Stimulated activated CD8-positive, alpha-beta memory T cell treated with anti-CD3 and anti-CD28 coated beads, Interleukin-12 subunit alpha, Interleukin-12 subunit beta, amount 100 ng/mL, for 4 hours (primary cell): ENCODE measurements around the gene GPC3.
"Not testable (repeated sequence)": the region's sequence is repeated elsewhere in the genome, so short reads cannot be mapped to it uniquely, and the experiment has no call there.

ENCODE experiments used
- DNase-seq: peaks from one replicate; pipeline ENCODE4 v3.0.0-alpha.2; 2020; ENCODE audit warnings: low read depth

The GPC3 gene

DNA sequence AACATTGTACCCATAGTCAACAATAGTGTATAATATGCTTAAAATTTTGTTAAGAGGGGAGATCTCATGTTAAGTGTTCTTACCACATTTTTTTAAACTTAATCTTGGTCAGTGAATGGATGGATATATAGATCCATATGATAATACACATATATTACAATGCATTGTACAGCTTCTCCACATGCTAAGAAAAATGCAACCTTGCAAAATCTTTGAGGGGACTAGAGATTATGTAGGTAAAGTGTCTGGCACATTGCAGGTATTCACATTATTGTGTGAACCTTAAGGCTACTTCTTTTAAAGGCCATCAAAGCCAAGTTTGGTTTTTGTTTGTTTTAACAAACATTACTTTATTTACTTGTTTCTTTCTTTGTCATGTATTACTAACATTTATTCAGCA, 10.4 kb upstream of the GPC3 start:
- no peak for DNase-seq

DNA sequence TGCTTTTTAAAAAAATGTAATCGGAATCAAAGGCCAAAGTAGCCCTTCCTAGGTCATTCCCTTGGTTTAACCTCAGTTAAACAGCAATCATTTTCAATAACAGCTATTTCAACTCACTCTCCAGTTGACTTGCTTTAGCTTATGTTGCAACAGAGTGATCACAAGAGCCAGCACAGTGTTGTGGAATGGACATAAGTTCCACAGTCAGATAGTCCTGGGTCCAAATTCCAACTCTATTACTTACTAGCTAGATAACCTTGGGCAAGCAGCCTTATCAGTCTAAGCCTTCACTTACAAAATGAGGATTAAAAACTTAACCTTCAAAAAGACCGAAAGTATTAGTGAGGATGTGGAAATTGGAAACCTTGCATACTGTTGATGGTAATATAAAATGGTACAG, 9.2 kb upstream of the GPC3 start:
- no peak for DNase-seq

DNA sequence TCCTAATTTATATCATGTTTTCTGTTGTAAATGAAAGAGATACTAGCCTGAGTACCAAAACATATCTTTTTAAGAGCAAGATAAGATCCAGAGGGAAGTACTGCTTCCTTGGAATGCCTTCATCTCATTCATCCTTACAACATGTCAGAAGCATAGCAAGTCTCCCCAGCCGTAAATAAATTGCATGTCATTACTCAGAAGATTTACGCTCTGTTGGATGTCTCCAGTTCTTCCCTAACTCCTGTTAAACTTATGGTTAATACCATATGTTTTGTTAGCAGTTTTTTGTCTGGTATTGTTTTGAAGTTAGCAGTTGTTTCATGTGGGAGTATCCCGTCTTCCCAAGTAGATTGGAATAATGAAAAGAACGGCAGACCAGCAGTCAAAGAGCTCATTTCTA, 7.5 kb upstream of the GPC3 start:
- DNase-seq: no peak

DNA sequence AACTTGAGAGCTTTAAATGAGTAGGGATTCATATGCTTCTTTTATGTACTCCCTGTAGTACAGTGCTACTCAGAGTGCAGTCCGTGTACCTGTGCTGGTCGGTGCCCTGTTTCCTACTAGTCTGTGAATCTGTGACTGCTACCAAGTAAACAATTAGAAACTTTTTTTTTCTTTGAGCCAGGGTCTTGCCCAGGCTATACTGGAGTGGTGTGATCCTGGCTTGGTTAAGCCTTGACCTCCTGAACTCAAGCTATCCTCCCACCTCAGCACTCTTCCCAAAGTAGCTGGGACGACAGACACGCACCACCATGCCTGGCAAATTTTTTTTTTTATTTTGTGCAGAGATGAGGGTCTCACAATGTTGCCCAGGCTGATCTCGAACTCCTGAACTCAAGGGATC, 6.4 kb upstream of the GPC3 start:
- DNase-seq: no peak

DNA sequence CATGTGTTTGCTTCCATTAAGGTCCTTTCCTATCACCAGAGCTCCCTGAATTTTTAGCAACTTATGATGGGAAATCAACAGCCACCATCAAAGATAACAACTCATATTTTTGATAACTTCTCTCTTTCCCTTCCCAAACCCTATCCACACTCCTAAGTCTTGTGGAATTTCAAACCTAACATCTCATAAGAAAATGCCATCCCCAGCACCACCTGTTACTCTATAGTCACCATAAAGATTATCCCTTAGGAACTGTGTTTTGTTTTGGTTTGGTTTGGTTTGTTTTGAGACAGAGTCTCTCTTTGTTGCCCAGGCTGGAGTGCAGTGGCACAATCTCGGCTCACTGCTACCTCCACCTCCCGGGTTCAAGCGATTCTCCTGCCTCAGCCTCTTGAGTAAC, 5.7 kb upstream of the GPC3 start:
- not testable (repeated sequence) for DNase-seq

DNA sequence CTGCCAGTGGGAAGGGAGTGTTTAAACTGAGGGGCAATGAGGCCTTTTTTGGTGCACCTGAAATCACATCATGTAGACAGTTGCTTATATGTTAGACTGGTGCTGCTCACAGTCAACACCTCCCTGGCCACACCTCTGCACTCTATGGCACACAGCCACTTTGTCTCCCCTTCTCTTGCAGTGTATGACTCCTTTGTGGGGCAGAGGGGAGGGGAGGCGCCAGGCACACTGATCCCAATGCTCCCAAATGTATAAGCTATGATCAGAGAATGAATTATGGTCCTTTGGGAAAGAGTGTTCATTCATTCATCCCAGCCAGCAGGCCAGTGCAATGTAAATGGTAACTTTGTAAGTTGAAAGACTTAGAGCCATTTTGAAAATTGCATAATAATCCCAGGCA, 4.6 kb upstream of the GPC3 start:
- no peak for DNase-seq

DNA sequence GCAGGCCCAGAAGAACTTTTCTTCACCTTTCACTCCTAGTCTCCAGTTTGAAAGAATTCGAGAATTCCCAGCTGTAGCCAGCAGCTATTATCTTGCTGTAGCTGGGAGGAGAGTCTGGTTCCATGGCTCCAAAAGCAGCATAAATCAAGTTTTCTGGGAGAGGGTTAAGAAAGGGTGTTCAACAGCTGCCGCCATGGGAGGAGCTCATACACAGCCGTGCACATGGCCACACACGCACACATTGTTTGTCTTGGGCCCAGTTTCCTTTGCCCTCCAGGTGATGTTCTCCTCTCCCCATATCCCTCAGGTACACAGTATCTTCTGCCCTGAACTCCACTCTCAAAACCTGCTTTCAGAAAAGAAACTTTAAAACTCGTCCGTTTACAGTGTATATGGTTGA, 4.1 kb upstream of the GPC3 start:
- no peak for DNase-seq

DNA sequence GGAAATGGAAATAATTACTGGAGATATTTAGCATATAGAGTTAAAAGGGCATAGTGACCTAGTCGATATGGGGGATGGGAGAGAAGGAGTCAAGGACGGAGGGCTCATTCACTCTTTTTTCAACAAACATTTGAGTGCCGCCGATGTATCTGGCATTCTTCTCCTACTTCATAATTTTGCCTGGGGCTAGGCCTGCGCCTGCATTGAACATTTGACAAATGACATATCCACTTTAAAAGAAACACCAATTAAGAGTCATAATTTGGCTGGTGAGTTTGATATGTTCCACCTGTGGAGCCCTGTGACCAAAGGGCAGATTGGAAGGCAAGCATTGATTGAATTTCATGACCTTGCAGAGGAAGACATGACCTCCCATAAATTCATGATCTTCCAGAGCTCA, 2.6 kb upstream of the GPC3 start:
- DNase-seq: no peak

DNA sequence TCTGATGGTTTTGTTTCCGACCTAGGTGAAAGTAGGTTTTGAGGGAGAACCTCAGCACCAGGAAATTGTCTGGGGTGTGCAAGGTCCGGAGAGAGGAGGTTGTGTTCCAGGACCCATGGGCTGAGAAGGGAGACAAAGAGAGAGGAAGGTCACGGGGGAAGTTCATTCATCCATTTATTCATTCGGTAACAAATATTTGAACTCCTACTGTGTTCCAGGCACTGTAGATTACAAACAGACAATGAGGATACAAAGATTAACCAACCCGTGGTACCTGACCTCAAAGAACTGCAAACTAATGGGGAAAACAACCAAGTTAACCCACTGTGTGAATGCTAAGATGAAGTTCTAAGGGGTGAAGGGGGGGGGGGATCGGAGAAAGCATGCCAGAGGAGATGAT, 1.8 kb upstream of the GPC3 start:
- no peak for DNase-seq

DNA sequence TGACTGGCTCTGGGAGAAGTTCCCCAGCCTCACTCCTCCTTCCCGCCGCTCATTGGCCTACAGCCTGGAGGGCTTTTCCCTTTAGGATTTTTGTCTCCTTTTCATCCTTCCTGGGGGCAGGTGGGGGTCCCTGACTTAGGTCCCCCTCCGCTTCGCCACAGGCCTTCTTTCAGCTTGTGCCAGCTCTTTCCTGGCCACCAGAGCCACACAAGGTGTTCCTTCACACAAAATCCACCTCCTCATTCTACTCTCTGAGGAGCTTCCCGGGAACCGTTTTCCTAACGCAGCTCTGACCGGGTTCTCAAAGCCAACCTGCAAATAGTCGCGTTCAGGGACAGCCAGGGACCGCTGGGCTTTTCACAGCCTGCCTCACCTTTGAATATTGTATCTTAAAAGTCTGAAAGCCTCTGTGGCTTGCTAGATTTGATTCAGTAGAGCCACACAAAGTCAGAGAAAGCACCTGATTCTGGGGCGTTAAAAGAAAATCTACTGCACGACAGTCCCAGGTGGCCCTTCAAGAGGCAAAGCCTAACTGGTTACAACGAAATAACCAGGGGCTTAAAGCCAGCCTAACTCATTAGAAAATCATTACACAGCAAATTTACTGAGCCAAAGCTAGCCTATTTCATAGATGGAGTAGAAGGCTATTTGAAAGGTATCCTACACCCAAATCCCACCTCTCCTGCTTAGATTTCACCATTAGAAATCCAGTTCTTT, 731 bp upstream of the GPC3 start:
- no peak for DNase-seq

DNA sequence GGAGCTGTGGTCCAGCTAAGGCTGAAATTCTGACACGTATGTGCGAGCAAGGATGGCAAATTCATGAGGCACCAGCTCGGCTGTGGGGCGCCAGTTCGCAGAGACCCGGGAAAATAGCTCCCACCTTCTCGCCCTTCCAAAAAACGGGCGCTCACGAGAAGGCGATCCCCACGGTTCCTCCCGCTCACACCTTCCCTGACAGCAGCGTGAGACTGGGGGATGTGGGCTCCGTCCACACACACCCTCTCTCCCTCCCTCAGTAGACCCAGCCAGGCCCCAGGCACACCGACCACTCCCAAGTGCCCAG, 584 bp downstream of the GPC3 start:
- DNase-seq: no peak

DNA sequence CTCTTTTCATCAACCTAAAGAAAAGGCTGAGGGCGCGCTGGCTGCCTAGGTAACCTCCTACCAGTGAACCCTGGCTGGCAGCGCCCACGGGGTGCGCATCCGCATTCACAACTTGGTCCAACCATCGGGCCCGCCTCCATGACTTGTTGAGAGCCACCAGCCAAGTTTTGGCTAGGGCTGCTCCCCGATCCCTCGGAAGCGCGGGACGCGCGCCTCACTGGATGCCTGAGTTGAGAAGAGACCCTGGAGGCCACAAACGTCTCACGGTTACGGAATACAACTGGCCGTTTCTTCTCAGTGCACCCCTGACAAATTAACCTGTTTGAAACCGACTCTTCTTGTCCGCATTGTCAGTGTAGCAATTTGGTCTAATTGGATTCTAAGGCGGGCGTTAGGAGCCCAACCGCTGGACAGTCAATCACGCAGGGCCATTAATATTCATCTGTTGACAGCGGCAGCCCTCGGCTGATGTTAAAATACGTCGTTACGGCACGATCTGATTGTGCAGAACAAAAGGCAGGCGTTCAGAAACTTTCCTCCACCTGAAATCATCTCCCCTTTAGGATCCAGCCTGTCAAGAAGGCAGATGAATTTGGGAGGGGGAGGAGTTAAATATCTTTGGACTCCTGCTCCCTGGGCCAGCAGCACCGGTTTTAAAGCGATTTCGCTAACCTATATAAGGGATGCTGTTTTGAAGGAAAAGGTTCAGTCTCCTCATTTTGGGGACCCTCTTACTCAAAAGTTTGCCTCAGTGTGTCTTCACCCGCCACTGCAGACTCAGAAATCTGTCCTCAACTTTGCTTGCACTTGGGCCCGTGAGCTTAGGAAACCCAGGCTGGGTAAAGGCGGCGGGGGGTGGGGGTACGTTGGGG, 1.2 kb downstream of the GPC3 start:
- DNase-seq: no peak

DNA sequence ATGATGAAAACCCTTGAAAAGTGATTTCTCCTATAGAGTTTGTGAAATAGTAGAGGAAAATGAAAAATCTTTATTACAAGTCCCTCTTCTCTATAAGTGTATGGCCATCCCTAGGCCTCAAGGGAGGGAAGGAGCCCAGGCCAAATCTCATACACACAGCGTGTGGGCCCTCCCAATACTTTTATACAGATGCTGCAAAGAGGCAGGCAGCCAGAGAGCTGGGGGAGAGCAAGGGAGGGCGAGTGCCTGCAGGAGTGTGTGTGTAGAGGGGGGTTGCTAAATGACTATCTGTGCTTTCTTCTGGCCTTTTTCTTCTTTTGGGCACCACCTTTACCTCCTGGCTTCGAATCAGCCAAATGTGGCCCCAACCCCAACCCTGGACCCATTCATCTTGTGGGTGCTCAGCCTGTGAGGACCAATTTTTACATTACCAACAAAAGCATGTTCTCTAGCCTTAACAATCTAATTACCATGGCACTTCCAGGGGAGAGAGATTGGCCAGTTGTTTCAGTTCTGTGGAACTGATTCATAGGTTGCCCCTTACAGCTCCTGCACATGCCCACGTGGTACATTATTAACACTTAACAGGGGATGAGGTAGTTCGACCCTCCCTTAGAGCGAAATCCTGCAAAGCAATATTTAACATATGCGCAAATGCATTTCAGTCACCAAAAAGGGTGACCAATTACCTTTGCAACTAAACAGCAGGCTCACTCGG, 2.0 kb downstream of the GPC3 start:
- DNase-seq: no peak

DNA sequence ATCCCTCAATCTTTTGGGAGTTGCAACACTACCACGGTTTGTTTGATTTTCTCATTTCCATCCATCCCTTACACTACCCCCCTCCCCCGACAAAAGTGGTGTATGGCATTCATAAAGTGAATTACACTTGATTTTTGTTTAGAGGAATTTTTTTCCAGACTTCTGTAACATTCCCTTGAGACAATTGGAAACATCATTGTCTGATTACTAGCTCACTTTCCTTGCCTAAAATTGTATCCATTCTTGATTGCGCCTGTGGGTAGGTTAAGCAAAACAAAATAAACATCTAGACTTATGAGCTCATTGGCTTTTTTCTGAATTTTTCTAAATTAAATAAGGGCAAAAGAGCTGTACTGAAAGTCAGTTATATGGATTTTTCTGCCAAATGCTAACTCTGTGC, 3.5 kb downstream of the GPC3 start:
- no peak for DNase-seq

DNA sequence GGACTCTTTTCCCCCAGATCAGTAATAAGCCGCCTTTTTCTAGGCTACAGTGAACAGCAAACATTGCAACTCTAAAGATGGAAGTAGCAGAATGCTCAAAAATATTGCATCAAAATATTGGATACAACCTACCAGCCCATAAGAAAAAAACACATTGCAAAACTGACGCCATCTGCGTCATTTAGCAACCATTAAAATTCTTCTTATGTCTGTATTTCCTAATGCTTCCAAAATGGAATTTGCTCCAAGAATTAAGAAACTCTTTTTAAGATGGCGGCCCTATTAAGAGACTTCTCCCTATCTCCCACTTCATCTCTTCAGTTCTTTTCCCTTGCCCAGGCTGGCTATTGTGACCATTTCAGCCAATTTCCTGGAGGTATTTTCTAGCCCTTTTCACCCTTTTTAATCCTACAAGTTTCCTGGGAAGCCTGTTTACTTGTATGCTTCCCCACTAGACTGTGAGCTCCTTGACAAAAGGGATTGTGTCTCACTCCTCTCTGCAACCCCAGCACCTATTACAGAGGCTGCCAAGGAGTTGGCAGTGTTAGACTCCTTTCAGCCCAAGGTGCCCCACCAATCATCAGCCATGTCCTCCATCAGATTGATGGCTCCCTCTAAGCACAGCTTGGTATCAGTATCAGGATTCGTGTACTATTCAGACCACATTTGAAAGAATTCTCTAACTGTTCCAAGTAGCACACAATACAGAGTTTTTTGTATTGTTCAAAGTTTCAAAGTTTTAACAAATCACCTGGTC, 4.4 kb downstream of the GPC3 start:
- DNase-seq: no peak

DNA sequence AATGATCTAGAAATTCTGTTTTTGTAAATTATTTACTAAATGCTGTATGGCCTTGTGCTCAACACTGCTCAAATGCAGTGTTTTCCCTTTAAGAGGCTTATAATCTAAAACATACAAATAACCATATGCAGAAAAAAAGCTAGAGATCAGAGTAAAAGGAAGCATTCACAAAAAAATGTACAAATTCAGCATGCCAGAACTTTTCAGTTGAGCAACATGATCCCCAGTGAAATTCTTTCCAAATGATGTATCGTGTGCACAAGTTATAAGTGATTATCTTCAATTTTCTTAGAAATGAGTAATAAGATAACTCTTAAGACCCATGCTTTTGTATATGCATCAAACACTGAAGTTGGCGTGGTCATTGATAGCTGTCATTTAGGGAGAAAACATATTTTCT, 5.0 kb downstream of the GPC3 start:
- no peak for DNase-seq

DNA sequence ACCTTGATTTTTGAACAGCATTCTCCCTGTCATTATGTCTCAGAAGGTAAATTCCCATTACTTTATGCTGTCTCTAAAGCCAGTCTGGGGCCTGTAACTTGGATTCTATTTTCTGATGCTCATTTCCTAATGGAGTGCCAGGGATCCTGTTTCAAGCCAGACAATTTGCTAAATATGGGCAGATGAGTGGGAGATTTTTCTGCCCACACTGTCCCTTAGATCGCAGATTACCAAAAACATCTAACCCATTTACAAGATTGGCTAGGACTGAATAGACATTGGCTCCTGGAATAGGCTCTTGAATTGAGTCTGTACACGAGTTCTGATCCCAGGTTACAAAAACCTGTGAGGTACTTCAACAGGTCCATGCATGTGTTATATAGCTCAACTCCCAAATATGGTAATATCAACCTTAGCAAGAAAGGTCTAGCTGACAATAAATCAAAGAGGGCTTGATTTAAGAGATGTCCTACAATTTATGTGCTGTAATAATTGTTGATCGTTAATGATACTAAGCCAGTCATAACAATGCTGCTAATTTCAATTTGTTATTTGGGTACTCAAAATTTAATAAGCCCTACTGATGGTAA, 5.7 kb downstream of the GPC3 start:
- DNase-seq: no peak

DNA sequence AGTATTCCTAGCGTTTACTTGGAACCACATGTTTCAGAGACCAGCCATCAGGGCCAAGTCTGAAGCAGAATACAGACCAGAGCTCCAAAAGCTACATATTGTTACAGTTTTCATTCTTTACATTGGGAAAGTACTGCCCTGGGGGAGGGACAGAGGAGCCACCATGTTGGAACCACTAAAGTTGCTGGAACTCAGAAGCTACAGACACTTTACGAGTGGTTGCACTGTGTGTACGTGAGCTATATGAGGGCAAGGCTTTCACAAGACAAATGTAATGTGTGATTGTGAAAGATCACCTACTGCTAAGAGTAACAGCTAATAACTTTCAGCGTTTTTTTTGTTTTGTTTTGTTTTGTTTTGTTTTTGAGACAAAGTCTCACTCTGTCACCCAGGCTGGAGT, 11.7 kb downstream of the GPC3 start:
- DNase-seq: no peak

DNA sequence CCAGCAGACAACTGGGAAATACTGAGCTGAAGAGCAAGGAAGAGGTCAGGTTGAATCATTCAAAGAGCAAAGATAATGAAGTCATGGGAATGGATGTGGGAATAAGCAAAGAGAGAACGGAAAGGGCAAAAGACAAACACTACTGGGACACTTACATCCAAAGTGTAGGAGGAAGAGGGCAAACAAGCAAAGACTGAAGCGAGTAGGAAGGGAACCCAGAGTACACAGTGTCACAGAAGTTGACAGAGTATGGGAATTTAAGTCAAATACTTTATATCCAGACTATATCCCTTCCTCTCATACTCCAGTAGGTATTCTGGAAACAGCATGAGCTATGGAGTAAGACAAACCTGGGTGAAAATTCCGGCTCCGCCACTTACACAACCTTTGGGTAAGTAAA, 12.5 kb downstream of the GPC3 start:
- no peak for DNase-seq

DNA sequence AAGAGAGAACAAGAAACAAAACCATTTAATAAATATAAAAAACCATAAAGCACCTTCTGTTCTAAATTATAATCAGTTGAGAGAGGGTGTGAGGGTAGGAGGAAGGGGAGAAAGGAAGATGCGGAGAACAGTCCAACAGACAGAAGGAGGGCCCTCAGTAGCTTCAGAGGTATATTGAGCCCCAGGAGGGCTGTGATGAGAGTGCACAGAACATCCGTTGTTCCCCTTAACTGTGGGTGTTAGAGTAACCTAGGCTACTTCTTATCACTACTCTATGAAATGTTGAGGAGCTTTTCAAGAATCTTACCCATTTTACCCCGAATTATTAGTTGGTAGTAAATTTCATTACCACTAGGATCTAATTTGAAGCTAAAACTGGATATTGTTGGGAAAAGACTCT, 13.8 kb downstream of the GPC3 start:
- DNase-seq: no peak

DNA sequence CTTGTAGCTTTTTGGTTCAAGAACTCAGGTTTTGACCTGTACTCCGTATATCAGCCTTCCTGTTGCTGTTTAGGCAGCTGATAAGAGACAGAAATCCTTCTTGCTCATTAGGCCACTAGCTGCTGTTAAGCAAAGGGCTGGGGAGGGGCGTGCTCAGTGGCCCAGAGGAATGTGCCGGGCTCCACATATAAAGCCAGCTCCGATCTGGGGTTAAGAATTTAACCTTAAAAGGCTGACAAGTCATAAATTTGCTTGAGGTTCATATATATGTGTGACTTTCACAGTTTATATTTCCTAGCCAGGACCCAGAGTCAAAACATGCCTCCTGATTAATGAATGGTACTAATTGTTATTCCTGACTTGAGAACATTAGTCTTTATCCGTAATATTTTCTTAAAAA, 15.3 kb downstream of the GPC3 start:
- no peak for DNase-seq

DNA sequence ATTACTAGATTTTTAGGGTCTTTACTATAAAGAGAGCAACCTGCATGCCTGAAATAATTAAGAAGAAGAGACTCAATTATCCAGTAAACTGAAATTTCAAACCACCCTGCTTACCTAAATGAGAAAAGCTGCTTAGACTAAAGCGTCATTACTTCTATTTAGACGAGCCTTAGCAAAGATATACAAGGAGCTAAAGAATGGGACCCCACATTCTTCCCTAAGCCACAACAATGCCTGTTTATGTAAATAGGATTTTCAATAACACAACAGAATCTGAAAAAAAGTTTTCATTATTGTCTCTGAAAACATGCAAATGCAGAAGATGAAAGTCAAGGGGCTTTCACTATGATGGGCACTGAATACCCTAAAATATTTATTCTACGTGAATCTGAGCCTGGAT, 16.2 kb downstream of the GPC3 start:
- no peak for DNase-seq
